H1 (cell line): ENCODE data around the gene MAP2K7. TPM values are rescaled to one million over a fixed set of nuclear protein-coding genes. Genes with fewer than 3 reads are reported as not detected.

Source experiments
- ASH2L ChIP-seq: fragments of 200-600, 300-600 bp; sonication (generic); IDR thresholded peaks from one replicate; pipeline ENCODE4 v1.7.1; 2017; ENCODE audit warnings: low read length
- RFX5 ChIP-seq: IDR thresholded peaks from 2 replicates; pipeline ENCODE4 v1.6.1; 2011; ENCODE audit warnings: low read depth, low read length, improper control_type of control experiment, borderline replicate concordance
- polyA plus RNA-seq, 7 experiments: library from polyadenylated mRNA; depleted of rRNA in 3 of 7; stranded (reverse) in 5 of 7; unstranded in 2 of 7; fragments of >200 nt in 5 of 7; fragments of 200-250 nt in 2 of 7; gene quantifications; 1 replicate in 5 of 7; 2 replicates in 1 of 7; 4 replicates in 1 of 7; pipeline versions ENCODE4 v1.2.1 to v1.2.3, GENCODE V29; 2011 to 2013; ENCODE audit warnings: missing spikeins in 2 of 7, mixed read lengths in 2 of 7
- total RNA-seq: library from RNA; stranded (reverse); fragmentation: NEBNext Ultra II Directional; extraction: Animal tissue kit (Norgen Biotek cat#: 25700); gene quantifications from 2 replicates; pipeline ENCODE4 v1.2.1, GENCODE V29; 2021

MAP2K7 gene
- total and polyA plus RNA-seq, 2 of the 8 experiments (the other 6 are each of a cell fraction or from before 2014, with no cell fraction given) = 8.9 to 38.3 TPM

- TF ChIP-seq RFX5 (no peak), ASH2L (no peak)
Measured at GRCh38 chr19:7919610-7920518, 16.2 kb downstream of the MAP2K7 start, which contains the start of gene SNAPC2 (continued).
